GOT3 (cell line): ENCODE results near the gene ARHGAP32.

ENCODE experiments used
- DNase-seq: peaks from one replicate; lab custom pipeline; 2025; ENCODE audit warnings: mixed read lengths; lab: John Stamatoyannopoulos, UW

ARHGAP32 gene

GRCh38 chr11:129109701-129110100 lies 82.4 kb downstream of the ARHGAP32 start:
- DNase-seq: no peak

DNA sequence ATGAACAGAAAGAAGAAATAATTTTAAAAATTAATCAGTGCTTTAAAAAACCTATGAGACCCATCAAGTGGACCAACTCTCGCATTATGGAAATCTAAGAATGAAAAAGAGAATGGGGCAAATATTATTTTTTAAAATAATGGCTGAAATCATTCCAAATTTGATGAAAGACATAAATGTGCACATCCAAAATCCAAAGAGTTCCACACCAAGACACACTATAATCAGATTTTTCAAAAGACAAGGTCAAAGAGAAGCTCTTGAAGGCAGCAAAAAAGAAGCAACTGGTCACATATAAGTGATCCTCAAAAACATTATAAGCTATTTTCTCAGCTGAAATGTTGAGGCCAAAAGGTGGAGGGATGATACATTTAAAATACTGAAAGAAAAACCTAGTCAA lies 85.3 kb downstream of the ARHGAP32 start:
- DNase-seq: no peak

DNA sequence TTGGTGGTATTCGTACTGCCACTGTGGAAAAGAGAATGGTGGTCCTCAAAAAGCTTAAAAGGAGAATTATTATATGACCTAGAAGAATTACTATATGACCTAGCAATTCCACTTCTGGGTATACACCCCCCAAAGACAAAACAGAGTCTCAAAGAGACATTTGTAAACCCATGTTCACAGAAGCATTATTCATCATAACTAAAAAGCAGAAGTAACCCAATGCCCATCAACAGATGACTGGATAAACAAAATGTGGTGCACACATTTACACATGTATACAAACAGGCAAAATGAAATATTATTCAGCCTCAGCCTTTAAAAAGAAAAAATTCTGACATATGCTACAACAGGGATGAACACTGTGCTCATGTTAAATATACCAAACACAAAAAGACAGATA lies 89.4 kb downstream of the ARHGAP32 start:
- DNase-seq: no peak

DNA sequence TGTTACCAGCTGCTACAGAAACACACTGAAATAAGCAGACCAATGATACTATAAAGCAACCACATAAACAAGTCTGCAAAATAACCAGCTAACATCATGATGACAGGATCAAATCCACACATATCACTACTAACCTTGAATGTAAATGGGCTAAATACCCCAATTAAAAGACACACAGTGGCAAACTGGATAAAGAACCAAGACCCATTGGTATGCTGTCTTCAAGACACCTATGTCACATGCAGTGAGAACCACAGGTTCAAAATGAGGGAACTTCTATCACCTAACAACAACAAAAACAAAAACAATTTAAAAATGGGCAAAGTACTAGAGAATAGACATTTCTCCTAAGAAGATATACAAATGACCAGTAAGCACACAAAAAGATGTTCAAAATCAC lies 89.9 kb downstream of the ARHGAP32 start:
- no peak for DNase-seq

DNA sequence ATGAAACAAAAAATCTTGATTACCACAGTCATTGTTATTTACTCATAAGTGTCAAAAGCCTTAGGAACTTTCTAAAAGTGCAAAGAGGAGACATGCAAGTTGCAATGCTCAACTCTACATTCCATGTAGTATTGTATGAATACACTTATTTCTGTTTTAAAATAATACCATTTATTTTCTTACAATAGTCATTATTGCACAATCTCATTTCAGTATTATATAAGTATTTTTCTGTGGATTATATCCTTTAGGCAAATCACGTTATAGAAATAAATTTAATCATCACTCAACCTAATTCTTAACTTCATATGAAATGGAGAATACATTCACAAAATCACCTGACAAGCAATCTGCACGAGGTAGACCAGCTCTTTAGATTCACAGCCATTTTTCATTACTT lies 98.8 kb downstream of the ARHGAP32 start:
- DNase-seq: no peak

- no peak for DNase-seq
Observed at GRCh38 chr11:129090056-129090455, 102.1 kb downstream of the ARHGAP32 start.

GRCh38 chr11:129089279-129089678 lies 102.8 kb downstream of the ARHGAP32 start:
- no peak for DNase-seq

- no peak for DNase-seq
Observed at GRCh38 chr11:129086976-129087375, 105.1 kb downstream of the ARHGAP32 start.

GRCh38 chr11:129077191-129077590 lies 114.9 kb downstream of the ARHGAP32 start:
- no peak for DNase-seq

DNA sequence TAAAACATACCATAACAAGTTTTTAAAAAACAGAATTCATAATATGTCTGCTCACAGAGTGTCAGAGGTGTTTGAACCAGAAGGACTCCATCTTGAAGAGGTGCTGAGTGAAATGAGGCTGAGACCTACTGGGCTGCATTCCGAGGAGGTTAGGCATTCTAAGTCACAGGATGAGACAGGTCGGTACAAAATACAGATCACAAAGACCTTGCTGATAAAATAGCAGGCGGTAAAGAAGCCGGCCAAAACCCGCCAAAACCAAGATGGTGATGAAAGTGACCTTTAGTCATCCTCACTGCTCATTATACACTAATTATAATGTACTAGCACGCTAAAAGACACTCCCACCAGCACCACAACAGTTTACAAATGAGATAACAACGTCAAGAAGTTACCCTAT lies 116.4 kb downstream of the ARHGAP32 start:
- DNase-seq: no peak

- no peak for DNase-seq
Observed at GRCh38 chr11:129067454-129067853, 124.7 kb downstream of the ARHGAP32 start.

- DNase-seq: no peak
Observed at GRCh38 chr11:129066229-129066628, 125.9 kb downstream of the ARHGAP32 start.

GRCh38 chr11:129063118-129063517 lies 129.0 kb downstream of the ARHGAP32 start:
- DNase-seq: no peak

DNA sequence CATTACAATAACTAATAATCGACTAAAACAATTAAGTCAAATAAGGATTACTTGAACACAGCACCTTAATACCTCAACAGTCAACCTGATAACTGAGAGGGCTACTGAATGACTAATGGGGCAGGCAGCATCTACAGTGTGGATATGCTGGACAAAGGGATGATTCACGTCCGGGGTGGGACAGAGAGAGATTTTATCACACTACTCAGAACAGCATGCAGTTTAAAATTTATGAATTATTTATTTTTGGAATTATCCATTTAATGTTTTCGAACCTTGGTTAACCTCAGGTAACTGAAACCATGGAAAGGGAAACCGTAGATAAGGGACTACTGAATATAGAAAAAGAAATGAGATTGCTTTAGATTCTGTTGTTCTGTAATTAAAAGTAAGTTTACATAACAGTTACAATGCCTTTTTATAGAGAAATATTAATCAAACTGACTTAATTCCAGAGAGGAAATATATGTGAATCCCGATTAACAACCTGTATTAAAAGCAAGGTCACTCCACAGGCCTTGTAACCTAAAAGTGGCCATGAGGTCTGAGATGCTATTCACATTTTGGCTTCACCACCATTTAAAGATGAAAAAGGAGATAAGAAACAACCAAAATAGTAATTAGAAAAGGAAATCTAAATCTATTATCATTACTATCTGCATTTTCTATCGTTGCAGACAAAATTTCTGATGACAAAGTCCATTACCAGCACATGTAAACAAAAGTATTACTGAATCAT lies 130.5 kb downstream of the ARHGAP32 start:
- DNase-seq: no peak

DNA sequence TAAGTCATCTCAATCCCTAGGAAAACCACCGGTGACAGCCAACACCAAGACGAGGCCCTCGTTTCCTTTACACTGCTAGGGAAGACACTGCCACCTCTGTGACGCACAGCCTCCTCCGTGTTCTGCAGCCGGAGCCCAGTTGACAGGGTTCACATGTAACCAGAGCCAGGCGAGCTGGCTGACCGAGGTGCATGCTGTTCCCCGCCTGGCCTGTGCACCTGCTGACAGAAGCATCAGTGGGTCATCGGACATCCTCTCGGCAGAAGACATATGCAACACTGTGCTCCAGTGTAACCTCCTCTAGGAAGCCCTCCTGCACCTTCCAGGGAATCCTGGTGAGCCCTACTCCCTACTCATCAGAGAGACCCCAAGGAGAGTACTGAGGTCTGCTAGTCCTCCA lies 135.2 kb downstream of the ARHGAP32 start:
- DNase-seq: no peak

DNA sequence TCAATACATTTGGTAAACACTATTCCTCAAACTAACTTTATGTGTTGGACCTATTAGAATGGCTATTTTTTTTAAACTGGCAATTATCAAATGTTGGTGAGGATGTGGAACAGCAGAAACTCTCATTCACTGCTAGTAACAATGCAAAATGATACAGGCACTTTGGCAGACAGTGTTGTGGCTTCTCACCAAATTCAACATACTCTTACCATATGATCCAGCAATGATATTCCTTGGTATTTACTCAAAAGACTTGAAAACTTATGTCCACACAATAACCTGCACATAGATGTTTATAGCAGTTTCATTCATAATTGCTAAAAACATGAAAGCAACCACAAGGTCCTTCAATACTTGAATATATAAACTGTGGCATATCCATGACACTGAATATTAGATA lies 136.9 kb downstream of the ARHGAP32 start:
- DNase-seq: no peak

DNA sequence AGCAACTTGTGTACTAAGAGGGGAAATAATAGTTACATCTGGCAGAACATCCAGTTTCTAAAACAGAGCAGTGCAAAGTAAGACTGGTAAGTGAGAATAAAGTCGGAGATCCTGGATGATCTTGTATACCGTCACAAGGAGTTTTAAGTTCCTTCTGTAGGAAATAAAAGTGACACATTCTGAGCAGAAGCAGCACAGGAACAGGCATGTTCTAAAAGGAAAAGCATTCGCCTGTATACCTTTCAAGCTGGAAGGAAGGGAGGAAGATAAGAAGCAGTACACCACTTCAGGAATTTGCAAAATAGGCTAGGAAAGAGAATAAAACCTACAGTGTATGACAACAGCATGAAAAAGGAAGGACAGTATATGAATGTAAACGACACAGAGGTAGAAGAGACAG lies 143.2 kb downstream of the ARHGAP32 start:
- DNase-seq: no peak

DNA sequence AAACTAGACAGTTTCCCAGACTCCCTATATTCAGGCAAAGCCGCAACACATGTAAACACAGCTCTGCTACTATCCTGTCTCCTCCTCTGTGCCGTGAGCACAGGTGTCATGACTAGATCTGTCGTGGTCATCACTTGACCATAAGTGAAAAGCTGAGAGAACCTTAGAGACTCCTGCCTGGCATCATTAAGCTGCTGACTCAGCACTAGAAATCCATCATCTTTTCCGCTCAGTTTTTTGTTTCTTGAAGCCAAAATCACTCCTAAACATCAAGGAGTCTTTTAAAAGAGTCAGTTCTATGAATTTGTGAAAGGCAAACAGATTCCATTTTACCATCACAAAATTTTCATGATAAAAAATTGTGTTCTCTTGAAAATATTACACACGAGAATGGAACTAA lies 147.0 kb downstream of the ARHGAP32 start:
- DNase-seq: no peak

DNA sequence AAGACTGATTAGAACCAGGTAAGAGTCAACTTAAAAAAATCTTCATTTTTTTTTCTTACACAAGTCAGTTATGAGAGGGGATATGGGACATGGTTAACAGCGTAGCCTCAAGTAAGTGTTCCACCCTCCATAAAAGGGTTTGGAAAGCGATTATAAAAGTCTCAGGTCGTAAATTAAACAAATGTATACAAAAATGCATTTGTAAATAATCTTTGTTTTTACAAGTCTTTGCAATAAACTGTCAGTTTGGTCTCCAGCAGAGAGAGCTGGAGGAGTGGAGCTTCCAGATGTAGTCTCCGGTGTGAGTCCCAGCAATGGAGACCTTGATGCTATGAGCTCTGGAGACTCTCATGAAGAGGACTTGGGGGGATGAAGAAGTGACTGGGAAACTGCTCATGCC lies 149.6 kb downstream of the ARHGAP32 start:
- no peak for DNase-seq

DNA sequence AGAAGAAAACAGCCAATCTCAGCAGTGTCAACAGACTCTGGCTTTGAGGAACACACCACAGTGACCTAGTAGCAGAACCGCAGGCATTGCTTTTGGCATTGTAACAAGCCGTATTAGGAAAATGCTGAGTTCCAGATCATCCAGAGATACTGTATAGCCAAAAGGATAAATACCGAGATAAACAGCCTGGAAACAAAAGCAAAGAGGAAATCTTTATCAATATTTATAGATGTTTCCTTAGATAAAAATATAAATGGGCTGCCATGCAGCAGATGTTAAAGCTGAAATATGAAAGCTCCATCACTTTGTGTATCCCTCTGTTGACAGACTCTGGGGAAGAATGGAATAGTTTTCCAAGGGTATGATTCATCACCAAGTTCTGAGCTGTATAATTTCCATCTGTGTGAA lies 150.5 kb downstream of the ARHGAP32 start:
- DNase-seq: no peak

DNA sequence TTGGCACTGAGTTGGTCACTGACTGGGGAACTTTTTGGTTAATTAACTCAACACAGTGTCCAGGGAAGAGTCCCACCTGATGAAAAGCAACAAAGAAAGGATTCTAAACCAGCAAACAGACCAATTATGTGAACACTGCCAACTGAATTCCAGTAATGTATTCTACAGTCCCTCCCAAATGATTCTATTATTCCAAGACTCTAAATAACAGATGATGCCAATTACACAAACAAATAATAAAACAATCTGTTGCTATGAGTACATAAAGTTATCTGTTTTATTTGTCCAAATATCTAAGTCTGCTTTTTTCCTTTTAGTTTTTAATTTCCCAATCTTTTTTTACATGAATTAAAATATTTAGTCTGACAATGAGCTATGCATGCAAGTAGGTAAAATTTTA lies 151.2 kb downstream of the ARHGAP32 start:
- DNase-seq: no peak

DNA sequence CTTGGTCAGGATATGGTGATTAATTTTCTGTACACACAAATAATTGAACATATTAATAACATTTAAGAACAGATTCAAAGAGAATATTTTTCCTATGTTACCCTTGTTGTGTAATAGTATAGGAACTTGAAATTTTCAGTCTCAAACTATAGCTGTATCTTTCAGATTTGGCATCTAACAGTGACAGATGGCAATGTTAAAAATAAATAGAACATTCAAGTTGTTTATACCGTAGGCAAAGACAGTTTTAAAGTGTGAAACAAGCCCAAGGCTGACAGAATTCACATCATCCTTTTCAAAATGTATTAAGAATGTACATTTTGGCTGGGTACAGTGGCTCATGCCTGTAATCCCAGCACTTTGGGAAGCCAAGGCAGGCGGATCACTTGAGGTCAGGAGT lies 156.9 kb downstream of the ARHGAP32 start:
- no peak for DNase-seq

DNA sequence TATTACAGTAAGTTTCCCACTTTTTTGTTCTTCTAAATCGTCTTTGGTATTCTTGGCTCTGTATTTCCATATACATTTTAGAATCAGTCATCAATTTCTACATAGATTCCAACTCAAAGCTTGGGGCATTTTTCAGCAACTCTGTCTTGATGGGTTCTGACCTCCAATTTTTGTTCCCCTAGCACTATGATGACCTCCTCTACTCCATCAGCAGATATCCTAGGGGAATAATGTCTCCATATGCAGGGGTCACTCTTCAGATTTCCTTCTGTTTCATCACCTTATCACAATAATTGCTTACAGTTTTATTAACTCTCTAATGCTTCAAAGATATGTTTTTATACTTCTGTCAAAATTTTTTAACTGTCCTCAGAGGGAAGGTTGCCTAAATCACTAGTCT lies 158.1 kb downstream of the ARHGAP32 start:
- no peak for DNase-seq

- DNase-seq: no peak
Observed at GRCh38 chr11:129023968-129024676, 168.0 kb downstream of the ARHGAP32 start.
